Measurements from ENCODE around the gene SHF.
"Not testable (repeated sequence)": the region's sequence is repeated elsewhere in the genome, so short reads cannot be mapped to it uniquely, and the experiment has no call there.

- TF ChIP-seq, protein P1, sequence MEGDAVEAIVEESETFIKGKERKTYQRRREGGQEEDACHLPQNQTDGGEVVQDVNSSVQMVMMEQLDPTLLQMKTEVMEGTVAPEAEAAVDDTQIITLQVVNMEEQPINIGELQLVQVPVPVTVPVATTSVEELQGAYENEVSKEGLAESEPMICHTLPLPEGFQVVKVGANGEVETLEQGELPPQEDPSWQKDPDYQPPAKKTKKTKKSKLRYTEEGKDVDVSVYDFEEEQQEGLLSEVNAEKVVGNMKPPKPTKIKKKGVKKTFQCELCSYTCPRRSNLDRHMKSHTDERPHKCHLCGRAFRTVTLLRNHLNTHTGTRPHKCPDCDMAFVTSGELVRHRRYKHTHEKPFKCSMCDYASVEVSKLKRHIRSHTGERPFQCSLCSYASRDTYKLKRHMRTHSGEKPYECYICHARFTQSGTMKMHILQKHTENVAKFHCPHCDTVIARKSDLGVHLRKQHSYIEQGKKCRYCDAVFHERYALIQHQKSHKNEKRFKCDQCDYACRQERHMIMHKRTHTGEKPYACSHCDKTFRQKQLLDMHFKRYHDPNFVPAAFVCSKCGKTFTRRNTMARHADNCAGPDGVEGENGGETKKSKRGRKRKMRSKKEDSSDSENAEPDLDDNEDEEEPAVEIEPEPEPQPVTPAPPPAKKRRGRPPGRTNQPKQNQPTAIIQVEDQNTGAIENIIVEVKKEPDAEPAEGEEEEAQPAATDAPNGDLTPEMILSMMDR (IDR thresholded peaks at IDR 0.05): not testable (repeated sequence)
- not testable (repeated sequence) for TF ChIP-seq POLR2A (IDR thresholded peaks at IDR 0.05)
Observed at GRCh38 chr15:45135705-45136377, 51.9 kb downstream of the SHF start.
